ENCODE data around the gene ZCCHC3. TPM values are rescaled to one million over a fixed set of nuclear protein-coding genes. Genes with fewer than 3 reads are reported as not detected.

Gene ZCCHC3
- total RNA-seq, 1 experiment from 2014 or later: 43.6 TPM

DNA sequence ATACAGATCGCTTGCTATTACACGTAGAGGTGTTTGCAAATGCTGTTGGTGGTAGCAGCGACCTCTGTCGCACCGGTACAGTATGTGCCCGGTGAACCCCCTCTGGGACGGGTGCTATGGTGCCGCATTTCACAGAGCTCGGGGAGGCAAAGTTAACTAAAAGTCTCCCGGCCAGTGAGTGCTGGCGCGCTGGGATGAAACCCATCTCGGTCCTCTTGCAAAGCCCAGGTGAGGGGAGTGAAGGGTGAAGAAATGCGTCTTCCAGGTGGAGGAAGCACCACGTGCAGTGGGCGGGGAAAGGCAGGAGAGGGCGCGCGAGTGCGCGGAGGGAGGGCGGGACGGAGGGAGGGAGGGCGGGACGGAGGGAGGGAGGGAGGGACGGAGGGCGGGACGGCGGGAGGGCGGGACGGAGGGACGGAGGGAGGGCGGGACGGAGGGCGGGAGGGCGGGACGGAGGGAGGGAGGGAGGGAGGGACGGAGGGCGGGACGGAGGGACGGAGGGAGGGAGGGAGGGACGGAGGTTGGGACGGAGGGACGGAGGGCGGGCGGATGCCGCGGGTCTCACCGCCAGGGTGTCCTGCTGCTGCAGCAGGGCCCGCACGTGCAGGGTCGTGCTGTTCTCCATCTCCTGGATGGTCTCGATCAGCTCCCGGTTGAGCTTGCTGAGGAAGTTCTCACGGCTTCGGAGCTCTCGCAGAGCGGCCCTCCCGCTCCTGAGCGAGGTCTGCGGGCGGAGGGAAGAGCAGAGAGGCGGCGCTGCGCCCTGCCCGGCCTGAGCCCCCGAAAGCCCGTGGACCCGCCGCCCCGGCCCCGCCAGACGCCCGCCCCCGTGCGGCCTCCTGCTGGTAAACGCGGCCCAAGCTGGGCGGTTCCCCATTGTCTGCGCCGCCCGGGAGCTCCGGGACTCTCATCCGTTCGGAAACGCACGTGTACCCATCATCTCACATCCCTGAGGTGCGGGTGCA, 18.5 kb upstream of the ZCCHC3 start:
- Mint-ChIP-seq H3K27me3 (ENCODE audit: low read depth) (peaks cover 27% of the 10 kb centered on the region), H3K4me1 (peaks cover 13% of the 10 kb centered on the region), H3K36me3 (peaks cover 66% of the 10 kb centered on the region), H3K4me3 (peak overlapping the region; percentile 77), H3K9me3 (no peaks in the 10 kb centered on the region), H3K27ac (peak overlapping the region; percentile 98)
- DNase-seq (ENCODE audit: low spot score) (peak; percentile 75), ATAC-seq (peak; percentile 79)
- CTCF ChIA-PET: interaction anchor here (0.7 to 3.3 kb wide), 24 partner anchors 10 to 265 kb away, joined by 3 to 42 read pairs (median 4); partner anchors contain the start of genes CSNK2A1, DEFB132, NRSN2 and SOX12
- no peak for TF ChIP-seq NR2C2 (CRISPR knock-in tag; IDR thresholded peaks at IDR 0.05)
- TF ChIP-seq, protein P1, sequence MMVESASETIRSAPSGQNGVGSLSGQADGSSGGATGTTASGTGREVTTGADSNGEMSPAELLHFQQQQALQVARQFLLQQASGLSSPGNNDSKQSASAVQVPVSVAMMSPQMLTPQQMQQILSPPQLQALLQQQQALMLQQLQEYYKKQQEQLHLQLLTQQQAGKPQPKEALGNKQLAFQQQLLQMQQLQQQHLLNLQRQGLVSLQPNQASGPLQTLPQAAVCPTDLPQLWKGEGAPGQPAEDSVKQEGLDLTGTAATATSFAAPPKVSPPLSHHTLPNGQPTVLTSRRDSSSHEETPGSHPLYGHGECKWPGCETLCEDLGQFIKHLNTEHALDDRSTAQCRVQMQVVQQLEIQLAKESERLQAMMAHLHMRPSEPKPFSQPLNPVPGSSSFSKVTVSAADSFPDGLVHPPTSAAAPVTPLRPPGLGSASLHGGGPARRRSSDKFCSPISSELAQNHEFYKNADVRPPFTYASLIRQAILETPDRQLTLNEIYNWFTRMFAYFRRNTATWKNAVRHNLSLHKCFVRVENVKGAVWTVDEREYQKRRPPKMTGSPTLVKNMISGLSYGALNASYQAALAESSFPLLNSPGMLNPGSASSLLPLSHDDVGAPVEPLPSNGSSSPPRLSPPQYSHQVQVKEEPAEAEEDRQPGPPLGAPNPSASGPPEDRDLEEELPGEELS (CRISPR knock-in tag; IDR thresholded peaks at IDR 0.05): peak; percentile 41; the same call in 1 of the 2 replicates
- 0 out of 2 replicates have a peak, but pooled peaks have one; percentile 54 for TF ChIP-seq SP1 (CRISPR knock-in tag; conservative IDR thresholded peaks at IDR 0.05)
- TF ChIP-seq, protein P2, sequence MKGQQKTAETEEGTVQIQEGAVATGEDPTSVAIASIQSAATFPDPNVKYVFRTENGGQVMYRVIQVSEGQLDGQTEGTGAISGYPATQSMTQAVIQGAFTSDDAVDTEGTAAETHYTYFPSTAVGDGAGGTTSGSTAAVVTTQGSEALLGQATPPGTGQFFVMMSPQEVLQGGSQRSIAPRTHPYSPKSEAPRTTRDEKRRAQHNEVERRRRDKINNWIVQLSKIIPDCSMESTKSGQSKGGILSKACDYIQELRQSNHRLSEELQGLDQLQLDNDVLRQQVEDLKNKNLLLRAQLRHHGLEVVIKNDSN (CRISPR knock-in tag; IDR thresholded peaks at IDR 0.05): no peak
- POLR2A ChIA-PET: interaction anchor here (0.7 to 2.6 kb wide), 6 partner anchors 18 to 69 kb away, joined by 3 to 22 read pairs (median 4); partner anchors contain the start of genes SOX12 and ZCCHC3

DNA sequence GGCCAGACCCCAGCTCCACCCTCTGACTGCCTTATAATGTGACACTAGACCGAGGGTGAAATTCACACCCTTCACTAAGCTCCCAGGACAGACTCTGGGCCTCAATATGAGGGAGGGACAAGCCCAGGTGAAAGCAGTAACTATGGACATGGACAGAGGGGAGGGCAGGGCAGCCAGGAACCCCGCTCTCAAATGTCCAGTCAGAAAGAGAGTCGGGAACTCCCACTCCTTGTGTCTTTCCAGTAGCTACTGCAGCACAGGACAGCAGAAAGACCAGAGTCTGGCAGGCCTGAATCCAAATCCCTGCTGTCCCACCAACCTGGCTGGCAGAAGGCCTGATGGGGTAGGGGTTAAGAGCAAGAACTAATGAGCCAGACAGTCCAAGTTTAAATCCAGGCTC, 13.2 kb upstream of the ZCCHC3 start:
- peaks cover 4% of the 10 kb centered on the region; the same call in 1 of the 2 replicates for H3K4me1 Mint-ChIP-seq
- ATAC-seq: no peak
- POLR2A ChIA-PET: interaction anchor here (1.2 kb wide), 1 partner anchor 17 kb away, joined by 3 read pairs; no protein-coding TSS in a partner anchor
- peaks cover 36% of the 10 kb centered on the region for H3K27me3 Mint-ChIP-seq (ENCODE audit: low read depth)
- TF ChIP-seq NFE2L1 (CRISPR knock-in tag; IDR thresholded peaks at IDR 0.05): no peak
- TF ChIP-seq ZNF232 (CRISPR knock-in tag; IDR thresholded peaks at IDR 0.05): no peak
- H3K4me3 Mint-ChIP-seq: no peak overlapping the region
- peaks cover 6% of the 10 kb centered on the region for H3K9me3 Mint-ChIP-seq
- CTCF ChIA-PET: no interaction called here
- H3K36me3 Mint-ChIP-seq: peaks cover 45% of the 10 kb centered on the region
- DNase-seq (ENCODE audit: low spot score): no peak
- H3K27ac Mint-ChIP-seq: no peak overlapping the region

DNA sequence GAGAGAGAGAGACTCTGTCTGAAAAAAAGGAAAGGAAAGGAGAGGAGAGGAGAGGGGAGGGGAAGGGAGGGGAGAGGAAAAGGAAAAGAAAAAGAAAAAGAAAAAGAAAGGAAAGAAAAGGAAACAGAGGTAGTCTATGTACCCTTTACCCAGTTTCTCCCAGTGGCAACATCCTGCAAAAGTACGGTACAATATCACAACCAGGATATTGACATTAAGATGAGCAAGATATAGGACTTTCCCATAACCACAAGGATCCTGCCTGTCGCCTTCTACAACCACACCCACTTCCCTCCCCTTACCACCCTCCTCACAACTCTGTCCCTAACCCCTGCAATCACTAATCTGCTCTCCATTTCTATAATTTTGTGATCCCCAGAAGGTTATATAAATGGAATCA, 10.9 kb upstream of the ZCCHC3 start:
- ATAC-seq (no peak), DNase-seq (ENCODE audit: low spot score) (no peak)
- Mint-ChIP-seq H3K27ac (no peak overlapping the region), H3K4me3 (no peak overlapping the region), H3K27me3 (ENCODE audit: low read depth) (peaks cover 26% of the 10 kb centered on the region), H3K9me3 (peaks cover 9% of the 10 kb centered on the region), H3K36me3 (peaks cover 38% of the 10 kb centered on the region), H3K4me1 (peaks cover 11% of the 10 kb centered on the region)
- CTCF ChIA-PET: no interaction called here
- TF ChIP-seq, protein P3, sequence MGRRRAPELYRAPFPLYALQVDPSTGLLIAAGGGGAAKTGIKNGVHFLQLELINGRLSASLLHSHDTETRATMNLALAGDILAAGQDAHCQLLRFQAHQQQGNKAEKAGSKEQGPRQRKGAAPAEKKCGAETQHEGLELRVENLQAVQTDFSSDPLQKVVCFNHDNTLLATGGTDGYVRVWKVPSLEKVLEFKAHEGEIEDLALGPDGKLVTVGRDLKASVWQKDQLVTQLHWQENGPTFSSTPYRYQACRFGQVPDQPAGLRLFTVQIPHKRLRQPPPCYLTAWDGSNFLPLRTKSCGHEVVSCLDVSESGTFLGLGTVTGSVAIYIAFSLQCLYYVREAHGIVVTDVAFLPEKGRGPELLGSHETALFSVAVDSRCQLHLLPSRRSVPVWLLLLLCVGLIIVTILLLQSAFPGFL (CRISPR knock-in tag; IDR thresholded peaks at IDR 0.05; ENCODE audit: borderline replicate concordance): no peak
- POLR2A ChIA-PET: no interaction called here

DNA sequence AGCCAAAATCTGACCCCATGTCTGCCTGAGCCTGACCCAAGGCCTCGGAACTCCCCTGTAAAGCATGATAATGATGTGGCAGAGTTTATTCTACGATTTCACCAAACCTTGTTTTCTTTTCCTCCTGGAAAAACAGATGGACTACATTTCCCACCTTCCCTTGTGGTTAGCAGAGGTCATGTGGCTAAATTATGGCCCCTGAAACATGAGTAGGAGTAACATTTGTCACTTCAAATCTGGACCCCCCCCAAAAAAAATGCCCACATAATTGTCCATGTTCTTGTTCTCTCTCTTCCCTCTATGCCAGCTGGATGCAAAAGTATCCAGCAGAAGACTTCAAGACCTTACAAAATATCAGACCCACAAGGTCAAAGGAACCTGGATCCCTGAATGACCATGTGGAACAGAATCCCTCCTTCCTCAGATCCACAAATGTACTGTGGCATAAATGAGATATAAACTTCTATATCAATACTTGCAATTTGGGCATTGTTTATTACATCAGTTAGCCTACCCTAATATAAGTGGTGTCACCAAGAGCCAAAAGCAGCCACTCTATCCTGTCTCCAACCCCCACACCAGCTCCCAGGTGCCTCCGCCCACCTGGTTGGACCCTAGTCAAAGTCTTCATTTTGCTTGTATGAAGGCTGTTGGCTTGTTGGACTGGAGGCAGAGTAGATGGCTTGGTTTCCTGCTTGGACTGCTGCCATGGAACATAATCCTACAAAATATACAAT, 8.2 kb upstream of the ZCCHC3 start:
- H3K27me3 Mint-ChIP-seq (ENCODE audit: low read depth): peaks cover 19% of the 10 kb centered on the region
- no peak overlapping the region for H3K27ac Mint-ChIP-seq
- peaks cover 11% of the 10 kb centered on the region for H3K4me1 Mint-ChIP-seq
- no peak for DNase-seq (ENCODE audit: low spot score)
- H3K9me3 Mint-ChIP-seq: peaks cover 9% of the 10 kb centered on the region
- no peak for ATAC-seq
- CTCF ChIA-PET: interaction anchor here (1.8 kb wide), 1 partner anchor 10 kb away, joined by 4 read pairs; no protein-coding TSS in a partner anchor
- TF ChIP-seq, protein P4, sequence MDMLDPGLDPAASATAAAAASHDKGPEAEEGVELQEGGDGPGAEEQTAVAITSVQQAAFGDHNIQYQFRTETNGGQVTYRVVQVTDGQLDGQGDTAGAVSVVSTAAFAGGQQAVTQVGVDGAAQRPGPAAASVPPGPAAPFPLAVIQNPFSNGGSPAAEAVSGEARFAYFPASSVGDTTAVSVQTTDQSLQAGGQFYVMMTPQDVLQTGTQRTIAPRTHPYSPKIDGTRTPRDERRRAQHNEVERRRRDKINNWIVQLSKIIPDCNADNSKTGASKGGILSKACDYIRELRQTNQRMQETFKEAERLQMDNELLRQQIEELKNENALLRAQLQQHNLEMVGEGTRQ (CRISPR knock-in tag; IDR thresholded peaks at IDR 0.05): peak; percentile 78
- TF ChIP-seq, protein P5, sequence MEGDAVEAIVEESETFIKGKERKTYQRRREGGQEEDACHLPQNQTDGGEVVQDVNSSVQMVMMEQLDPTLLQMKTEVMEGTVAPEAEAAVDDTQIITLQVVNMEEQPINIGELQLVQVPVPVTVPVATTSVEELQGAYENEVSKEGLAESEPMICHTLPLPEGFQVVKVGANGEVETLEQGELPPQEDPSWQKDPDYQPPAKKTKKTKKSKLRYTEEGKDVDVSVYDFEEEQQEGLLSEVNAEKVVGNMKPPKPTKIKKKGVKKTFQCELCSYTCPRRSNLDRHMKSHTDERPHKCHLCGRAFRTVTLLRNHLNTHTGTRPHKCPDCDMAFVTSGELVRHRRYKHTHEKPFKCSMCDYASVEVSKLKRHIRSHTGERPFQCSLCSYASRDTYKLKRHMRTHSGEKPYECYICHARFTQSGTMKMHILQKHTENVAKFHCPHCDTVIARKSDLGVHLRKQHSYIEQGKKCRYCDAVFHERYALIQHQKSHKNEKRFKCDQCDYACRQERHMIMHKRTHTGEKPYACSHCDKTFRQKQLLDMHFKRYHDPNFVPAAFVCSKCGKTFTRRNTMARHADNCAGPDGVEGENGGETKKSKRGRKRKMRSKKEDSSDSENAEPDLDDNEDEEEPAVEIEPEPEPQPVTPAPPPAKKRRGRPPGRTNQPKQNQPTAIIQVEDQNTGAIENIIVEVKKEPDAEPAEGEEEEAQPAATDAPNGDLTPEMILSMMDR (IDR thresholded peaks at IDR 0.05): no peak
- TF ChIP-seq, protein P2 (CRISPR knock-in tag; IDR thresholded peaks at IDR 0.05): peak; percentile 80
- no peak for TF ChIP-seq RORB (CRISPR knock-in tag; IDR thresholded peaks at IDR 0.05)
- no peak overlapping the region for H3K4me3 Mint-ChIP-seq
- POLR2A ChIA-PET: interaction anchor here (1.0 kb wide), 1 partner anchor 37 kb away, joined by 7 read pairs; the partner anchor contains the start of gene SOX12
- H3K36me3 Mint-ChIP-seq: peaks cover 21% of the 10 kb centered on the region

Measured in WTC11 (cell line).